Thoracic aorta (tissue), 2 donors: ENCODE measurements around the gene FOLR2. TPM values are rescaled to one million over a fixed set of nuclear protein-coding genes. Genes with fewer than 3 reads are reported as not detected.

Experiments used
- ATAC-seq: fragments of 150-250 bp; one replicate; pipeline ENCODE4 v1.8.0; 2017; ENCODE audit warnings: low read depth; ENCODE audit not compliant: insufficient number of reproducible peaks, low FRiP score
- DNase-seq: peaks from one replicate; pipeline ENCODE4 v3.0.0-alpha.2; 2020; ENCODE audit warnings: low spot score
- H3K27ac ChIP-seq, 2 donors: fragments of 200-600 bp; sonication (generic); 1 replicate in 1 of 2; 2 replicates in 1 of 2; pipeline ENCODE4 v1.5.1; 2016; ENCODE audit warnings: mild to moderate bottlenecking in 2 of 2, moderate library complexity in 2 of 2
- H3K27me3 ChIP-seq: fragments of 200-600 bp; sonication (generic); replicated peaks from 2 replicates; pipeline ENCODE4 v1.6.0; 2016; ENCODE audit warnings: mild to moderate bottlenecking; ENCODE audit not compliant: insufficient read depth
- H3K36me3 ChIP-seq: fragments of 200-600 bp; sonication (generic); one replicate; pipeline ENCODE4 v1.5.1; 2016
- H3K4me1 ChIP-seq, 2 donors: fragments of 200-600 bp; sonication (generic); 1 replicate in 1 of 2; 2 replicates in 1 of 2; pipeline versions ENCODE4 v1.5.1 to v1.6.0; 2016; ENCODE audit warnings: low read depth in 2 of 2, mild to moderate bottlenecking in 1 of 2; ENCODE audit not compliant: control insufficient read depth in 1 of 2
- H3K4me3 ChIP-seq: fragments of 200-600 bp; sonication (generic); 2 replicates; pipeline ENCODE4 v1.5.1; 2016; ENCODE audit warnings: mild to moderate bottlenecking
- H3K9me3 ChIP-seq: fragments of 200-600 bp; sonication (generic); 2 replicates; pipeline ENCODE4 v1.5.1; 2016
- CTCF ChIP-seq: fragments of 200-600 bp; sonication (generic); IDR thresholded peaks from one replicate; pipeline ENCODE4 v1.5.1; 2019; ENCODE audit warnings: antibody characterized with exemption
- total RNA-seq, 2 donors: library from RNA; depleted of rRNA; stranded (reverse); fragments of >200 nt; gene quantifications; one replicate each; pipeline versions ENCODE4 v1.1.0 to v1.2.3, GENCODE V29; 2016

FOLR2 gene
- total RNA-seq, 2 donors from 2014 or later, result 51.4 to 118 TPM

- no peak for TF ChIP-seq CTCF
- no peaks in the 10 kb centered on the region for H3K27me3 ChIP-seq
- no peaks in the 10 kb centered on the region for H3K36me3 ChIP-seq
- no peaks in the 10 kb centered on the region for H3K9me3 ChIP-seq
- H3K4me3 ChIP-seq, result no peak overlapping the region
- no peaks in the 10 kb centered on the region for H3K4me1 ChIP-seq
- no peak for ATAC-seq
- DNase-seq, result no peak
- H3K27ac ChIP-seq, result no peak overlapping the region
Observed at GRCh38 chr11:72267956-72268617, 51.5 kb downstream of the FOLR2 start.

Other genes with a start within 250 kb of the FOLR2 start
- 10 to 100 TPM; 20.2 to 32.2 TPM for gene IL18BP, start 217.9 kb upstream of the FOLR2 start, total RNA-seq
- 100 to 1,000 TPM; 282 to 286 TPM for gene NUMA1, start 136.3 kb upstream of the FOLR2 start, total RNA-seq
- 10 to 100 TPM in 1 of 2 donors, 1 to 10 TPM in 1; 6.1 to 24.0 TPM for gene LRRC51, start 135.9 kb upstream of the FOLR2 start, total RNA-seq
- gene LAMTOR1, start 113.5 kb upstream of the FOLR2 start, total RNA-seq, result 10 to 100 TPM; 68.1 to 94.4 TPM
- gene TOMT, start 110.9 kb upstream of the FOLR2 start, total RNA-seq, result not detected
- 10 to 100 TPM in 1 of 2 donors, 1 to 10 TPM in 1; 9.8 to 24.2 TPM for gene ANAPC15, start 104.1 kb upstream of the FOLR2 start, total RNA-seq
- not detected for gene FOLR3, start 81.1 kb upstream of the FOLR2 start, total RNA-seq
- gene FOLR1, start 24.7 kb upstream of the FOLR2 start, total RNA-seq, result not detected
- gene INPPL1, start 8.0 kb downstream of the FOLR2 start, total RNA-seq, result 100 to 1,000 TPM; 108 to 113 TPM
- not detected for gene PHOX2A, start 27.4 kb downstream of the FOLR2 start, total RNA-seq
- gene CLPB, start 217.7 kb downstream of the FOLR2 start, total RNA-seq, result 10 to 100 TPM; 18.6 to 22.3 TPM